BLaER1 treated with 17β-estradiol and CSF1 and Interleukin-3, amounts not matched to agents 10 nM and 100 nM (cell line): ENCODE data around the gene SUMO2.
"Not testable (repeated sequence)": the region's sequence is repeated elsewhere in the genome, so short reads cannot be mapped to it uniquely, and the experiment has no call there.

Experiments
- H3K27ac ChIP-seq, 11 experiments: shearing (Covaris generic); formaldehyde crosslinking; 2 replicates each; pipeline ENCODE4 v1.8.1; 2022
- H3K27me3 ChIP-seq, 11 experiments: shearing (Covaris generic); formaldehyde crosslinking; 2 replicates each; pipeline ENCODE4 v1.8.1; 2022
- H3K36me3 ChIP-seq, 11 experiments: shearing (Covaris generic); formaldehyde crosslinking; 2 replicates each; pipeline ENCODE4 v1.8.1; 2022
- H3K4me1 ChIP-seq, 10 experiments: shearing (Covaris generic); formaldehyde crosslinking; 2 replicates each; pipeline ENCODE4 v1.8.1; 2022
- H3K4me2 ChIP-seq, 11 experiments: shearing (Covaris generic); formaldehyde crosslinking; 2 replicates each; pipeline ENCODE4 v1.8.1; 2022
- H3K4me3 ChIP-seq, 10 experiments: shearing (Covaris generic); formaldehyde crosslinking; 2 replicates each; pipeline ENCODE4 v1.8.1; 2022
- H3K9ac ChIP-seq, 11 experiments: shearing (Covaris generic); formaldehyde crosslinking; 2 replicates each; pipeline ENCODE4 v1.8.1; 2022
- H3K9me3 ChIP-seq, 11 experiments: shearing (Covaris generic); formaldehyde crosslinking; replicated peaks in 1 of 11; 2 replicates each; pipeline ENCODE4 v1.8.1; 2022
- H4K20me1 ChIP-seq, 11 experiments: shearing (Covaris generic); formaldehyde crosslinking; 2 replicates each; pipeline ENCODE4 v1.8.1; 2022
- Cebpa-rat ChIP-seq, 11 experiments: shearing (Covaris generic); IDR thresholded peaks; 2 replicates each; pipeline ENCODE4 v1.8.1; 2022

Gene SUMO2

DNA sequence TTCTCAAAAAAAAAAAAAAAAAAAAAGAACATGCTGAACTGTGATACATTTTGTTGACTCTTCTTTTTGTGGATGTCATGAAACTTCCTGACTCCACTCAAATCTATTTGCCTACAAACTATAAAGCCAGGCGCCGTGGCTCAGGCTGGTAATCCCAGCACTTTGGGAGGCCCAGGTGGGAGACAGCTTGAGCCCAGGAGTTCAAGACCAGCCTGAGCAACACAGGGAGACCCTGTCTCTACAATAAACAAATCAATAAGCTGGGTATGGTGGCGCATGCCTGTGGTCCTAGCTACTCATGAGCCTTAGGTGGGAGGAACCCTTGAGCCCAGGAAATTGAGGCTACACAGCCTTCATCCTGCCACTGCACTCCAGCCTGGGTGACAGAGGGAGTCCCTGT is 49.8 kb downstream of the SUMO2 start:
- no peaks in the 10 kb centered on the region for H3K9me3 ChIP-seq
- H3K36me3 ChIP-seq, result peaks cover 44 to 68% (median 58%) of the 10 kb centered on the region in 11 experiments
- H3K4me2 ChIP-seq, result peak overlapping the region; percentile 78 to 95 (median 91); a peak in 18 of 22 replicates
- H3K4me1 ChIP-seq, result peaks cover 22 to 55% (median 37%) of the 10 kb centered on the region in 10 experiments
- H3K27ac ChIP-seq, result peak overlapping the region in 6 of 11 experiments; percentile 23 to 94 (median 90); a peak in 9 of 22 replicates
- H3K9ac ChIP-seq, result no peak overlapping the region; a peak in 2 of 22 replicates
- H3K27me3 ChIP-seq, result no peaks in the 10 kb centered on the region
- peaks cover 5 to 71% (median 31%) of the 10 kb centered on the region in 11 experiments; a peak in 19 of 22 replicates for H4K20me1 ChIP-seq
- no peak for TF ChIP-seq Cebpa-rat (IDR thresholded peaks at IDR 0.05)
- no peak overlapping the region for H3K4me3 ChIP-seq

GRCh38 chr17:75132018-75133000 is 50.5 kb downstream of the SUMO2 start:
- peaks cover 40 to 61% (median 51%) of the 10 kb centered on the region in 11 experiments for H3K36me3 ChIP-seq
- peaks cover 5 to 65% (median 31%) of the 10 kb centered on the region in 11 experiments; a peak in 19 of 22 replicates for H4K20me1 ChIP-seq
- not testable (repeated sequence) for H3K27me3 ChIP-seq, H3K9me3 ChIP-seq
- peak overlapping the region; percentile 89 to 96 (median 92) for H3K9ac ChIP-seq
- peak overlapping the region; percentile 74 to 97 (median 94) for H3K27ac ChIP-seq
- peak overlapping the region; percentile 71 to 94 (median 82) for H3K4me3 ChIP-seq
- H3K4me1 ChIP-seq, result peaks cover 22 to 62% (median 38%) of the 10 kb centered on the region in 10 experiments
- peak overlapping the region; percentile 78 to 95 (median 91) for H3K4me2 ChIP-seq

- no peak for TF ChIP-seq Cebpa-rat (IDR thresholded peaks at IDR 0.05)
- Histone ChIP-seq H3K4me1 (peaks cover 24 to 70% (median 43%) of the 10 kb centered on the region in 10 experiments), H3K9me3 (no peaks in the 10 kb centered on the region), H3K9ac (peak within 1 kb of the TSS; percentile 89 to 96 (median 92)), H3K27ac (peak within 1 kb of the TSS; percentile 74 to 97 (median 94)), H3K36me3 (peaks cover 32 to 52% (median 43%) of the 10 kb centered on the region in 11 experiments), H3K27me3 (no peaks in the 10 kb centered on the region), H3K4me2 (peak within 1 kb of the TSS; percentile 78 to 95 (median 91)), H3K4me3 (peak within 1 kb of the TSS; percentile 71 to 94 (median 82)), H4K20me1 (peaks cover 5 to 57% (median 26%) of the 10 kb centered on the region in 11 experiments; a peak in 19 of 22 replicates)
Measured at GRCh38 chr17:75131278-75132017, 51.3 kb downstream of the SUMO2 start, which contains the start of gene NT5C. Gene NT5C, minus strand, starts transcription at chr17:75131742. Its CDS starts 35 bp downstream, at chr17:75131707.

GRCh38 chr17:75130632-75131277 is 52.0 kb downstream of the SUMO2 start:
- Histone ChIP-seq H3K27ac (peak overlapping the region; percentile 74 to 97 (median 94)), H4K20me1 (peaks cover 5 to 50% (median 25%) of the 10 kb centered on the region in 11 experiments; a peak in 19 of 22 replicates), H3K4me1 (peaks cover 30 to 77% (median 49%) of the 10 kb centered on the region in 10 experiments), H3K9me3 (no peaks in the 10 kb centered on the region), H3K9ac (peak overlapping the region; percentile 89 to 96 (median 92)), H3K27me3 (no peaks in the 10 kb centered on the region), H3K4me2 (peak overlapping the region; percentile 78 to 95 (median 91)), H3K4me3 (peak overlapping the region; percentile 71 to 94 (median 82)), H3K36me3 (peaks cover 25 to 46% (median 36%) of the 10 kb centered on the region in 11 experiments)
- no peak for TF ChIP-seq Cebpa-rat (IDR thresholded peaks at IDR 0.05)

DNA sequence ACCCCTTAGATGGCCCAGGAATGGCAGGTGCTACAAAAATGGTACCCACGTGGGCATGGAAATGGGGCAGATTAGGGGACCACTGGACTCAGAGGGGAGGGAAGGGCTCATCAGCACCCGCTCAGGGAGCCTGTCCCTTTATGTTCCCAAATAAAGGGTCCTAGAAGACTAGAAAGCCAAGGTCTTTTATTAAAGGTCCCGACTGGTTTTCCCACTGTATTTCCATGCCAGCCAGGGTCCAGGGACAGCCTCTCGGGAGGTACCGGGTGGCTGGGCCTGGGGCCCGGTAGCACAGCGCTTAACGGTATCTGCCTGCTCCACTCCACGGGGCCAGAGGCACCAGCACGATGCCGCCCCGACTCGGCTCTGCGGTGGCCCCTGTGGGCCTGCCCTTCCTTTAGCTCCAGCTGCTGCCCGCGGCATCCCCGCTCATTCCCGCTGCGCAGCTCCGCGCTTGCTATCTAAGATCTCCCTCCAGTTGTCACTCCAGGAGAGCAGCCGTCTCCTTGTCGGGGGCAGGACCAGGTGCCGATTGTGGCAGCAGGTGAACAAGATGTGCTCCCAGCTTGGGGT is 52.6 kb downstream of the SUMO2 start:
- TF ChIP-seq Cebpa-rat (IDR thresholded peaks at IDR 0.05), result no peak
- Histone ChIP-seq H3K4me3 (peak overlapping the region; percentile 71 to 94 (median 82); a peak in 19 of 20 replicates), H3K36me3 (peaks cover 19 to 39% (median 30%) of the 10 kb centered on the region in 11 experiments), H3K9me3 (no peaks in the 10 kb centered on the region), H3K4me2 (peak overlapping the region; percentile 78 to 95 (median 91)), H3K27me3 (no peaks in the 10 kb centered on the region), H3K4me1 (peaks cover 37 to 83% (median 54%) of the 10 kb centered on the region in 10 experiments), H4K20me1 (peaks cover 5 to 44% (median 25%) of the 10 kb centered on the region in 11 experiments; a peak in 19 of 22 replicates), H3K9ac (peak overlapping the region; percentile 89 to 96 (median 92); a peak in 20 of 22 replicates), H3K27ac (peak overlapping the region in 8 of 11 experiments; percentile 89 to 97 (median 94); a peak in 11 of 22 replicates)

GRCh38 chr17:75129576-75129975 is 53.2 kb downstream of the SUMO2 start:
- Histone ChIP-seq H3K9ac (peak overlapping the region in 4 of 11 experiments; percentile 90 to 92 (median 92); a peak in 5 of 22 replicates), H3K9me3 (no peaks in the 10 kb centered on the region), H4K20me1 (peaks cover 5 to 44% (median 25%) of the 10 kb centered on the region in 11 experiments; a peak in 19 of 22 replicates), H3K27me3 (no peaks in the 10 kb centered on the region), H3K36me3 (peaks cover 15 to 34% (median 26%) of the 10 kb centered on the region in 11 experiments), H3K27ac (0 out of 22 replicates have a peak overlapping the region, but pooled peaks of 1 of the 11 experiments have one; percentile 6), H3K4me2 (peak overlapping the region in 10 of 11 experiments; percentile 78 to 95 (median 89); a peak in 14 of 22 replicates), H3K4me1 (peaks cover 42 to 88% (median 60%) of the 10 kb centered on the region in 10 experiments), H3K4me3 (peak overlapping the region in 1 of 10 experiments; percentile 94; a peak in 1 of 20 replicates)
- no peak for TF ChIP-seq Cebpa-rat (IDR thresholded peaks at IDR 0.05)

DNA sequence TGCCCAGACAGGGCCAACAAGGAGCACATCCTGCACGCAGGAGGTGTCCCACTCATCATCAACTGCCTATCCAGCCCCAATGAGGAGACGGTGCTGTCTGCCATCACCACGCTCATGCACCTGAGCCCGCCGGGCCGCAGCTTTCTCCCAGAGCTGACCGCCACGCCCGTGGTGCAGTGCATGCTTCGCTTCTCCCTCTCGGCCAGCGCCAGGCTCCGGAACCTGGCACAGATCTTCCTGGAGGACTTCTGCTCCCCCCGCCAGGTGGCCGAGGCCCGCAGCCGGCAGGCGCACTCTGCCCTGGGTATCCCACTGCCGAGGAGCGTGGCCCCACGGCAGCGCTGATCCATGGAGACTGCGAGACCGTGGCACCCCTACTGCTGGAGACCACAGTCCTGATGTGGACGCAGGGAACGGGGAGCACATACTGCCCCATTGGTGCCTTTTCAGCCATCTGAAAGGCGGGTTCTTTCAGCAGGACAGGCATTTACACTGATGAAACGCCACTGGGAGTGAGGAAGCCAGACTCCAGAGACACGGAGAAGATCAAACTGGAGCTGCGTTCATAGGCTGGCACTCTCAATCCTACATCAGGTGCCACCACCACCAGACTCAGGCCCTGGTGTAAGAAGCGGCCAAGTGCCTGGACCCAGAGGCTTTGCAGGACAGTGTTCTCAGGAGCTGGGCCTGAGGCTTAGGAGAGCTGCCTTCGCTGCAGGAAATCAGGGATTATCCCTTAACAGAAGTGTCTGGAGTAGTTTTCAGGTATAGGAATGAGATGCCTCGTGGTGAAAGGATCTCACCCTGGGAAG is 53.9 kb downstream of the SUMO2 start:
- H4K20me1 ChIP-seq, result peaks cover 5 to 41% (median 25%) of the 10 kb centered on the region in 11 experiments; a peak in 19 of 22 replicates
- H3K36me3 ChIP-seq, result peaks cover 15 to 28% (median 23%) of the 10 kb centered on the region in 11 experiments
- H3K9ac ChIP-seq, result peak overlapping the region in 3 of 11 experiments; percentile 7 to 90 (median 10); a peak in 2 of 22 replicates
- no peak for TF ChIP-seq Cebpa-rat (IDR thresholded peaks at IDR 0.05)
- no peaks in the 10 kb centered on the region for H3K27me3 ChIP-seq
- H3K27ac ChIP-seq, result 0 out of 22 replicates have a peak overlapping the region, but pooled peaks of 2 of the 11 experiments have one; percentile 6 to 11
- no peaks in the 10 kb centered on the region for H3K9me3 ChIP-seq
- H3K4me3 ChIP-seq, result no peak overlapping the region
- H3K4me2 ChIP-seq, result peak overlapping the region in 2 of 11 experiments; percentile 92 to 94; a peak in 2 of 22 replicates
- H3K4me1 ChIP-seq, result peaks cover 49 to 88% (median 66%) of the 10 kb centered on the region in 10 experiments

- not testable (repeated sequence) for H3K9me3 ChIP-seq, H3K27ac ChIP-seq, H3K27me3 ChIP-seq, H3K4me3 ChIP-seq
- peak overlapping the region in 1 of 11 experiments; percentile 24; a peak in 2 of 22 replicates for H3K9ac ChIP-seq
- 0 out of 22 replicates have a peak overlapping the region, but pooled peaks of 1 of the 11 experiments have one; percentile 14 for H3K4me2 ChIP-seq
- peaks cover 5 to 40% (median 25%) of the 10 kb centered on the region in 11 experiments; a peak in 19 of 22 replicates for H4K20me1 ChIP-seq
- peaks cover 50 to 88% (median 70%) of the 10 kb centered on the region in 10 experiments for H3K4me1 ChIP-seq
- H3K36me3 ChIP-seq, result peaks cover 15 to 28% (median 23%) of the 10 kb centered on the region in 11 experiments
Measured at GRCh38 chr17:75127936-75128335, 54.8 kb downstream of the SUMO2 start.
